ENCODE data around the gene GALE.
A peak's percentile ranks its signal among the peaks of the same experiment; 100 is the strongest.
"Not testable (repeated sequence)": the region's sequence is repeated elsewhere in the genome, so short reads cannot be mapped to it uniquely, and the experiment has no call there.

The GALE gene

DNA sequence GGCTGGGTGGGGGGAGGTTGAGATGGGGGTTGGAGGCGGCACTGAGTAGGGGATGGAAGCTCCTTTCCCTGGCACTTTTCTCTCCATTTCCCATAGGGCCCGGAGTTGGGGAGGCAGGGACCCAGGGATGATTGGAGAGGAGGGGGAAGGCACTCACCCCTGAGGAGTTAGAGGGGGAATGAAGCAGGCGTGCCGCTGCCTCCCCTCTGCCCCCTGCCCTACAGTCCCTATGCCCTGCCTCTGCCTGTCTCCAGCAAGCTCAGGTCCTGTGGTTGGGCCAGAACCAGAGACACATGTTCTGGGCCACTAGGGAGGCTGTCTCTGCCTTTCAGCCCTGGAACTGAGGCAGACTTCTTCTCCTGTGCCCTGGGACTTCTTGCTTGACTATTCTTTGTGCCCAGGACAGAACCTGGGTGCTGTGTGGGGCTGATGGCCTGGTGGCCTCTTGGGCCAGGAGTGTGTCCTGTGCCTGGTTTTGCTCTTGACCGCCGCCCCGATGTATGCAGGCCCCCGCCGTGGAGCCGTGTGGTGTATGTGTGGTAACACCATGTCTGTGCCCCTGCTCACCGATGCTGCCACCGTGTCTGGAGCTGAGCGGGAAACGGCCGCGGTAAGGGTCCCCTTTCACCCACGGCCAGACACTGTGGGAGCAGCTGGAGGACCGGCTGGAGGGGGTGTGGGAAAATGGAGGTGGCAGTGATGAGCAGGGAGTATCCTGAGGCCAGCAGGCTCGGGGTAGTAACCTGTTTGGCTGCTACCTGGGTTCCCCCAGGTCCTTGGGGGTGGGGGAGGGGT is 8.2 kb downstream of the GALE start:
- no peak for DNase-seq (ENCODE audit: low read depth)

- peak; percentile 18 for DNase-seq (ENCODE audit: low read depth)
Observed at GRCh38 chr1:23791516-23792047, 9.0 kb downstream of the GALE start.

GRCh38 chr1:23790696-23791515 is 9.6 kb downstream of the GALE start, which contains the start of gene LYPLA2:
Gene LYPLA2 (plus strand): TSS chr1:23791145. CDS start chr1:23792683, 1,538 bp downstream.
- peak; percentile 87 for DNase-seq (ENCODE audit: low read depth)

DNA sequence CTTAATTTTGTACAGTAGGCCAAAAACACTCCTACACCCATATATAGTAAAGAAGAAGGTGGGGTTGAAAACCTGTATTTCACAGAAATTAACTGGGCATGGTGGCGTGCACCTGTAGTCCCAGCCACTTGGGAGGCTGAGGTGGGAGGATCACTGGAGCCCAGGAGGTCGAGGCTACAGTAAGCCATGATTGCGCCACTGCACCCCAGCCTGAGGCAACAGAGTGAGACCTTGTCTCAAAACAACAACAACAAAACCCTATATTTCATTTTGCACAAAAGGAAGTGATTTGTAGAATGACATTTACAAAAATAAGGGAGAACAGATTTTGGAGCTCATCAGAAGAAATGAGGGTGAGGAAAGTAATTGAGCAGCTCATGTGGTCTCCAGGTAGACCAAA is 11.9 kb downstream of the GALE start:
- no peak for DNase-seq (ENCODE audit: low read depth)

DNA sequence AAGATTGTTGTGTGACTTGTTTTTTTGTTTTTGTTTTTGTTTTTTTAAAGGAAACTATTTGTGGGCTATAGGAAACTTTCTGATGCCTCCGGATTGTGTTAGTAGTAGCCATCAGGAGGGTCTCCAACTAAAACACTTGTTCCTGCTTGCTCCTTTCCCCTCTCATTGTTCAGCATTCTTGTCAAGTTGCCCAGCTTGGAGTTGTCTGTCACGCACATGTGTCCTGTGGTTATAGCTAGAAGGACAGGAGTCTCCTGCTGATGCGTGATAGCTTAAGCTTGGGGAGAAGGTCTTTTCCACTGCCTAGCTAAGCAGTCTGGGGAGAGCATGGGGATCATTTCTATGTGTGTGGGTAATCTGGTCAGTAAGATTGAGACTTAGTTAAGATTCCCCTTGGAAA is 12.9 kb downstream of the GALE start:
- DNase-seq (ENCODE audit: low read depth): no peak

GRCh38 chr1:23784846-23785245 is 15.7 kb downstream of the GALE start:
- DNase-seq (ENCODE audit: low read depth): no peak

DNA sequence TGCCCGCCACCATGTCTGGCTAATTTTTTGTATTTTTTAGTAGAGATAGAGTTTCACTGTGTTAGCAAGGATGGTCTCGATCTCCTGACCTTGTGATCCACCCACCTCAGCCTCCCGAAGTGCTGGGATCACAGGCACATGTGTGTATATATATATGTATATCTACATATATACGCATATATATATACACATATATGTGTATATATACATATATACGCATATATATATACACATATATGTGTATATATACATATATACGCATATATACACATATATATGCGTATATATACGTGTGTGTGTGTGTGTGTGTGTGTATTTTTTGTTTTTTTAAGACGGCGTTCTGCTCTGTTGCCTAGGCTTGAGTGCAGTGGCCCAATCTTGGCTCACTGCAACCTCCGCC is 17.4 kb downstream of the GALE start:
- DNase-seq (ENCODE audit: low read depth): not testable (repeated sequence)

GRCh38 chr1:23779826-23780371 is 20.7 kb downstream of the GALE start:
- no peak for DNase-seq (ENCODE audit: low read depth)

GRCh38 chr1:23777979-23778814 is 22.4 kb downstream of the GALE start, which contains the start of gene PITHD1:
Gene PITHD1 (plus strand): TSS chr1:23778418. CDS start chr1:23778516, 98 bp downstream.
- DNase-seq (ENCODE audit: low read depth): peak; percentile 86

DNA sequence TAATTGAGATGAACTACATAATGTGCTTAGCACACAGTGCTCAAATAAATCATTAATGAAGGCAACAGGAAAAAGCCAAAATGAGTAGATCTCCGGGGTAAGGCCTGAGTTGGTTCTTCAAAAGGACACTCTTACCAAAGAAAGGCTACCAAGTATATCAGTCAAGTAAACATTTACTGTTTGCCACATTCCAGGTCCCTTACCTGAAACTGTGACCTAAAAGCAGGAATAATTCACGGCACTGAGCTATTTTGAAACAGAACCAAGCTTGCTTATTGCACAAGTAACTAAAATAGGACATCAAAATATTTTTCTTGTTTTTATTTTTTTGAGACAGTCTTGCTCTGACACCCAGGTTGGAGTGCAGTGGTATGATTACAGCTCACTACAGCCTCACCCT is 24.3 kb downstream of the GALE start:
- no peak for DNase-seq (ENCODE audit: low read depth)

GRCh38 chr1:23774174-23774880 is 26.2 kb downstream of the GALE start:
- no peak for DNase-seq (ENCODE audit: low read depth)

- DNase-seq (ENCODE audit: low read depth): no peak
Observed at GRCh38 chr1:23772854-23773242, 27.7 kb downstream of the GALE start.

DNA sequence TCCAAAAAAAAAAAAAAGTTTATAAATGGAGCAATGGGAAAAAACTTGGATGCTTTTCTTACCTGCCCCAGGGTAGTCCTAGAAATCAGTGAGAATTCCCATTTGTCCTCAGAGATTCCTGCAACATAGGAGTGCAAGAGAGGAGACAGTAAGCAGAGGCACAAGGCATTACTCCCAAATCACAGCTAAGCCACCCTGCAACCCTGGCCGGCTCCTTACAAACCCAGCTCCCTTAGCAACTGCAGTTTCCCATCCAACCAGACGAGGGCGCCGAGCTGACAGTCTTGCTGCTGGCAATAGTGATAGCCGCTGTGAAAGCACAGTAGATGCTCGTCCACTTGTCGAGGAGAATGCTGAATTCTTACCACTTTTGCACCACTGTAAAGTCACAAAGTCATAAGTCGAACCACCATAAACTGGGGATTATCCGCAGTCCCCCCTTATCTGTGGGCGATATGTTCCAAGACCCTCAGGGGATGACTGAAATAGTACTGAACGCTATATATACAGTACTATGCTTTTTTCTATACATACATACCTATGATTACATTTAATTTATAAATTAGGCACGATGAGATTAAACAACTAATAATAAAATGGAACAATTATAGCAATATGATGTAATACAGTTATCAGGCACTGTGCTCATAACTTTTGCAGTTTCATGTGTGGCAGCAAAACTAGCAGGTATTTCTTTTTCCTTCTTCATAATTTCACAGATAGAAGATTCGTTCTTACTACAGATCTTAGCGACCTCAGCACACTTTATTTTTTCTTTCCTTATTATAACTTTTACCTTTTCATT is 28.3 kb downstream of the GALE start:
- peak; percentile 78 for DNase-seq (ENCODE audit: low read depth)

DNA sequence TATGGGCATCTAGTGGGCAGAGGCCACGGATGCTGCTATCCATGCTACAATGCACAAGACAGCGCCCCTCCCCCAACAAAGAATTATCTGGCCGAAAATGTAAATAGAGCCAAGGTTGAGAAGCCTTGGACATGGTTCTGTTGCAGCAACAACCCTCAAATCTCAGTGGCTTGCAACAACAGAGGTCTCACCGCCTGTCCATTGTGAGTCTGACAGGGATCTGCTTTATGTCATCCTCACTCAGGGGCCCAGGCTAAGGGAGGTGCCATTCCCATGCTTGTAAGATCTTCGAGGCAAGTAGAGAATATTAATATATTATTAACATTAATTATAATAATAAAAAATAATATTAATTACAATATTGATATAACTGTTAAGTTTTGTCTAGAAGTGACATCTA is 31.8 kb downstream of the GALE start:
- DNase-seq (ENCODE audit: low read depth): no peak

- DNase-seq (ENCODE audit: low read depth): no peak
Observed at GRCh38 chr1:23763041-23763577, 37.4 kb downstream of the GALE start.

DNA sequence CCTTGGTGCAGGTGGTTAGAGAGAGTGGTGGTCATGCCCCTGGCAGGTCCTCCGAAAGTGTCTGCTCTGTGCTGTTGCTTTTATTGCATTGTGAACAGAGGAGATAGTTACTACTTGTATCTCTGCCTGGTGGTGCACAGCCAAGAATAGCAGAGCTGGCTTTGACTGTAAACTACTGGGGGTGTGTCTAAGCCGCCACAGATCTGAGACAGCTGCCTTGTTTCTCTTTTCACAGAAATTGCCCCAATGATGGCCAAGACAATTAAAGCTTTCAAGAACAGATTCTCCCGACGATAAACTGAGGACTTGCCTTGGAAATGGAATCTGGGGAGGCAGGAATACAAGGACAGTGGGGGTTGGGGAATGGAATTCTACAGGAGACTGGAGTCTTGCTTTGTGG is 41.3 kb downstream of the GALE start:
- no peak for DNase-seq (ENCODE audit: low read depth)

GRCh38 chr1:23757812-23758211 is 42.7 kb downstream of the GALE start:
- no peak for DNase-seq (ENCODE audit: low read depth)

DNA sequence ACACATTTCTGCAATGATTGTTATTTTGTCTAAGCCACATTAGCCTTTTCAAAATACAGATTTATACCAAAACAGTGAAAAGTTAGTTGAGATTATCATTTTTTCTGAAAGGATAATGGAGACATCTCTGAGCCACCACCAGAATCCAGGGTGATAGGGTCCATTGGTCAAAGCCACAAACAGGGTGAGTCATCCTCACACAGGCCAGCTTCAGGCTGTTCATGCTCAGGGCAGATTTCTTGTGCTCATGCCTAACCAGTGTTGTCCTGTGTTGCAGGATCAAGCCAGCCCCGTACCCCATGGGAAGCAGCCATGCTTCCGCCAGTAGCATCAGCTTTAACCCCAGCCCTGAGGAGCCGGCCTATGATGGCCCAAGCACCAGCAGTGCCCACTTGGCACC is 43.9 kb downstream of the GALE start:
- DNase-seq (ENCODE audit: low read depth): no peak

DNA sequence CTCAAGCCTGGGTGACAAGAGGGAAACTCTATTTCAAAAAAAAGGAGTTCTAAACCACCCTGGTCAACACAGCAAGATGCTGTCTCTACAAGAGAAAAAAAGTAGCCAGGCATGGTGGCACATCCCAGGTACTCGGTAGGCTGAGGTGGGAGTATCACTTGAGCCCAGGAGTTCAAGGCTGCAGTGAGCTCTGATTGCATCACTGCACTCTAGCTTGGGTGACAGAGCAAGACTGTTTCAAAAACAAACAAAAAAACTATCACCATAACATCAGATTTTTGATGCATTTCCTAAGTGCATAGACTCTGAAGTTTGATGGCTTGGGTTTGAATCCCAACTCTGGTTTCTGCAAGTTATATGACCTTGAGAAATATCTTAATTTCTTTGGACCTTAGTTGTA is 47.6 kb downstream of the GALE start:
- no peak for DNase-seq (ENCODE audit: low read depth)

DNA sequence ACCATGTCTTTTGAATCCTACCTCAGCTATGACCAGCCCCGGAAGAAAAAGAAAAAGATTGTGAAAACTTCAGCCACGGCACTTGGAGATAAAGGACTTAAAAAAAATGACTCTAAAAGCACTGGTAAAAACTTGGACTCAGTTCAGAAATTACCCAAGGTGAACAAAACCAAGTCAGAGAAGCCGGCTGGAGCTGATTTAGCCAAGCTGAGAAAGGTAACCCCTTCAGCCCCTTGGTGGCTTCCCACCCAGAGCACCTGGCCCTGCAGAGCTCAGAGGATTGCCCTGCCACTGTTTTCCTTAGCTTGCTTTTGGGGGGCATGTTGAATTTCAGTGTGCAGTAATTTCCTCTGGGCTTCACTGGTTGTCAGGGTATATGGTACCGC is 48.7 kb downstream of the GALE start:
- no peak for DNase-seq (ENCODE audit: low read depth)
